Measurements from ENCODE around the gene NFATC1.

NFATC1 gene

GRCh38 chr18:79445696-79446561, 50.2 kb downstream of the NFATC1 start:
- no peak for DNase-seq

- DNase-seq, result no peak
Measured at GRCh38 chr18:79446931-79447330, 51.2 kb downstream of the NFATC1 start.

GRCh38 chr18:79447703-79448367, 52.1 kb downstream of the NFATC1 start:
- no peak for DNase-seq

GRCh38 chr18:79448621-79449020, 52.9 kb downstream of the NFATC1 start:
- no peak for DNase-seq

GRCh38 chr18:79449551-79450288, 54.0 kb downstream of the NFATC1 start:
- DNase-seq, result no peak

- DNase-seq, result no peak
Measured at GRCh38 chr18:79450289-79451080, 54.8 kb downstream of the NFATC1 start.

- no peak for DNase-seq
Measured at GRCh38 chr18:79451237-79452125, 55.8 kb downstream of the NFATC1 start.

- no peak for DNase-seq
Measured at GRCh38 chr18:79452190-79452990, 56.7 kb downstream of the NFATC1 start.

- DNase-seq, result no peak
Measured at GRCh38 chr18:79452991-79453645, 57.4 kb downstream of the NFATC1 start.

- no peak for DNase-seq
Measured at GRCh38 chr18:79453816-79454735, 58.3 kb downstream of the NFATC1 start.

GRCh38 chr18:79455261-79455660, 59.5 kb downstream of the NFATC1 start:
- no peak for DNase-seq

GRCh38 chr18:79456105-79456980, 60.6 kb downstream of the NFATC1 start:
- DNase-seq, result no peak

GRCh38 chr18:79457239-79457638, 61.5 kb downstream of the NFATC1 start:
- no peak for DNase-seq

GRCh38 chr18:79457652-79458051, 61.9 kb downstream of the NFATC1 start:
- DNase-seq, result no peak

- no peak for DNase-seq
Measured at GRCh38 chr18:79458131-79458838, 62.6 kb downstream of the NFATC1 start.

GRCh38 chr18:79458917-79459803, 63.4 kb downstream of the NFATC1 start:
- no peak for DNase-seq

Measured in NCI-H510A treated with DMSO at 0.1 percent for 48 hours (cell line).